ENCODE results near the gene CALU.

The CALU gene

GRCh38 chr7:128791972-128792327, 52.8 kb downstream of the CALU start:
- Histone ChIP-seq H3K9ac (ENCODE audit: low read depth, low read length) (peak overlapping the region; percentile 86), H3K27ac (ENCODE audit: low read length) (peak overlapping the region; percentile 71)
- no peak for TF ChIP-seq EZH2 (IDR thresholded peaks at IDR 0.05; ENCODE audit: borderline replicate concordance, low read depth, low read length, severe bottlenecking)
- TF ChIP-seq CTCF (IDR thresholded peaks at IDR 0.05; ENCODE audit: borderline replicate concordance, extremely low read depth, low read length, poor library complexity, severe bottlenecking) = no peak

DNA sequence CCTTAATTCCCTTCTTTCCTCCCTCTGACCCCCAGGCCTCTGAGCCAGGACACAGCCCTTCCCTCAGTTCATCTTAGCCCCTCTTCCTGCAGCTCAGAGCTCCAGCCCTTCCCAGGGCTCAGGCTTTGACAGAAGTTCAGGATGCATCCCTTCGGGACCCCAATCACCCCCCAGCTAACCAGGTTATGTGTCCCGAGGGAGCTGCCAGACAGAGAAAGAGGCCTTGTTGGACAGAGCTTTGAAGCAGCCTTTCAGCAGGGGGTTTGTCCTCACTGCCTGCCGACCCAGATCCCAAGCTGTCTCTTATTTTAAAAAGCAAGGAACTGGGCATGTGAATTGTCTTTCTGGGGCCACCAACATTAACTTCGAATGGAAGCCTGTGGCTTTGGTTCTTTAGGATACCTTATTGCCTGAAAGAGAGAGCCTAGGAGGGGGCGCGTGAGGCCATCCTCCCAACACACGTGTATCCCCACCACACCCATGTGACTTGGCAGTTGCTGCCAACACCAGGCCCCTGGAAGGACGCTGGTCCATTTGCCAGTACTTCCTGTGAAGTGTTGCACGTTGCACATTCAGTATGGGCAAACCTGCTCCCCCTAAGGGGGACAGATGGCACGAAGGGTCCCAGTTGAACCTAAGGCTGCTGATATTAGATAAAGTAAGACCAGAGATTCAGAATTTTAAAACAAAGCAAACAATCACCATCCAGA, 53.5 kb downstream of the CALU start:
- peak overlapping the region; percentile 23; the same call in 1 of the 2 replicates for H3K27ac ChIP-seq (ENCODE audit: low read length)

More at GRCh38 chr7:128791972-128792327, 52.8 kb downstream of the CALU start:
- H3K9me3 ChIP-seq (ENCODE audit: insufficient read depth, low read length, severe bottlenecking) = no peaks in the 10 kb centered on the region
- H3K27me3 ChIP-seq (ENCODE audit: insufficient read depth, low read length, poor library complexity) = peaks cover 7% of the 10 kb centered on the region
- H3K4me3 ChIP-seq (ENCODE audit: low read depth in 1 of 2, low read length in 2 of 2) = peak overlapping the region; percentile 93 to 99; a peak in 3 of 4 replicates
- DNase-seq (no peak), ATAC-seq (ENCODE audit: insufficient read depth, low read depth) (no peak)
- no peaks in the 10 kb centered on the region for H4K20me1 ChIP-seq (ENCODE audit: insufficient read depth, low read length)
- H3K4me2 ChIP-seq (ENCODE audit: insufficient read depth, low read length) = peak overlapping the region; percentile 99
- 0 out of 2 replicates have a peak, but pooled peaks cover 7% of the 10 kb centered on the region for H3K79me2 ChIP-seq (ENCODE audit: insufficient read depth, low read length)
- peaks cover 21% of the 10 kb centered on the region for H3K4me1 ChIP-seq (ENCODE audit: insufficient read depth, low read length)
- H2AFZ ChIP-seq (ENCODE audit: low read depth, low read length) = peak overlapping the region; percentile 99
- peaks cover 11% of the 10 kb centered on the region for H3K36me3 ChIP-seq (ENCODE audit: insufficient read depth, low read length)

DNA sequence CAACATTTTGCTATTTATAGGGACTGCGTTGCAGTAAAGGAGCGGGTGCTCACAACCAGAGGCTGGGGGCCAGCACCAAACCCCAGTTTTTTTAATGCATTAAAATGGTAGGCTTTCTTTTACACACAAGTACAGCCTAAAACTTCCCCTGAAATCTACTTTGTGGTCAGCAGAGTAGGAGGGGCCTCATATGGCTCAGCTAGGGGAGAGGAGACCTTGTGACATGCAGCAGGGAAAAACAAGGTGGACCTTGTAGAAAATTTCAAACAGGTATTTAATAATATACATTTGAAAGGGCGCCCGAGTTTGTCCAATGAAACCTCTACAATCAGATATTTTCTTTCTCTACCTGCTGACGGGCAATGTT, 54.0 kb downstream of the CALU start:
- Histone ChIP-seq H3K9ac (ENCODE audit: low read depth, low read length) (no peak overlapping the region), H3K27me3 (ENCODE audit: insufficient read depth, low read length, poor library complexity) (peaks cover 7% of the 10 kb centered on the region), H3K4me3 (ENCODE audit: low read depth in 1 of 2, low read length in 2 of 2) (no peak overlapping the region), H2AFZ (ENCODE audit: low read depth, low read length) (no peak overlapping the region), H3K4me1 (ENCODE audit: insufficient read depth, low read length) (peaks cover 21% of the 10 kb centered on the region), H4K20me1 (ENCODE audit: insufficient read depth, low read length) (no peaks in the 10 kb centered on the region), H3K4me2 (ENCODE audit: insufficient read depth, low read length) (no peak overlapping the region), H3K27ac (ENCODE audit: low read length) (no peak overlapping the region), H3K9me3 (ENCODE audit: insufficient read depth, low read length, severe bottlenecking) (no peaks in the 10 kb centered on the region), H3K36me3 (ENCODE audit: insufficient read depth, low read length) (peaks cover 11% of the 10 kb centered on the region), H3K79me2 (ENCODE audit: insufficient read depth, low read length) (0 out of 2 replicates have a peak, but pooled peaks cover 7% of the 10 kb centered on the region)
- TF ChIP-seq EZH2 (IDR thresholded peaks at IDR 0.05; ENCODE audit: borderline replicate concordance, low read depth, low read length, severe bottlenecking) (no peak), CTCF (IDR thresholded peaks at IDR 0.05; ENCODE audit: borderline replicate concordance, extremely low read depth, low read length, poor library complexity, severe bottlenecking) (no peak)
- ATAC-seq (ENCODE audit: insufficient read depth, low read depth) = no peak
- no peak for DNase-seq

More for the DNA sequence above, 53.5 kb downstream of the CALU start:
- peak overlapping the region; percentile 99 for H3K4me2 ChIP-seq (ENCODE audit: insufficient read depth, low read length)
- no peaks in the 10 kb centered on the region for H4K20me1 ChIP-seq (ENCODE audit: insufficient read depth, low read length)
- no peak for DNase-seq
- 0 out of 2 replicates have a peak, but pooled peaks cover 7% of the 10 kb centered on the region for H3K79me2 ChIP-seq (ENCODE audit: insufficient read depth, low read length)
- no peak overlapping the region for H2AFZ ChIP-seq (ENCODE audit: low read depth, low read length)
- peaks cover 21% of the 10 kb centered on the region for H3K4me1 ChIP-seq (ENCODE audit: insufficient read depth, low read length)
- no peak for ATAC-seq (ENCODE audit: insufficient read depth, low read depth)
- H3K4me3 ChIP-seq (ENCODE audit: low read depth in 1 of 2, low read length in 2 of 2) = peak overlapping the region in 1 of 2 experiments; percentile 99; a peak in 2 of 4 replicates
- no peaks in the 10 kb centered on the region for H3K9me3 ChIP-seq (ENCODE audit: insufficient read depth, low read length, severe bottlenecking)
- H3K27me3 ChIP-seq (ENCODE audit: insufficient read depth, low read length, poor library complexity) = peaks cover 7% of the 10 kb centered on the region
- TF ChIP-seq CTCF (IDR thresholded peaks at IDR 0.05; ENCODE audit: borderline replicate concordance, extremely low read depth, low read length, poor library complexity, severe bottlenecking) (peak; percentile 17), EZH2 (IDR thresholded peaks at IDR 0.05; ENCODE audit: borderline replicate concordance, low read depth, low read length, severe bottlenecking) (no peak)
- H3K9ac ChIP-seq (ENCODE audit: low read depth, low read length) = peak overlapping the region; percentile 86
- H3K36me3 ChIP-seq (ENCODE audit: insufficient read depth, low read length) = peaks cover 11% of the 10 kb centered on the region
